Vagina (tissue), 2 donors: ENCODE results near the gene TBX4.

Experiments
- POLR2AphosphoS5 ChIP-seq, 2 donors: sonication (generic); formaldehyde crosslinking; IDR thresholded peaks; one replicate each; pipeline ENCODE4 v1.9.0; 2017; ENCODE audit warnings: antibody characterized with exemption in 2 of 2, mild to moderate bottlenecking in 2 of 2, low read depth in 1 of 2; ENCODE audit not compliant: insufficient read depth in 1 of 2
- TF ChIP-seq, protein P1 (sequence below), 3 experiments: fragments of 450-650 bp in 2 of 3; fragments of 200-600 bp in 1 of 3; sonication (generic) in 1 of 3; IDR thresholded peaks; one replicate each; pipeline ENCODE4 v1.5.1; 2017 to 2019; ENCODE audit warnings: antibody characterized with exemption in 3 of 3, mild to moderate bottlenecking in 2 of 3, moderate library complexity in 2 of 3

DNA sequence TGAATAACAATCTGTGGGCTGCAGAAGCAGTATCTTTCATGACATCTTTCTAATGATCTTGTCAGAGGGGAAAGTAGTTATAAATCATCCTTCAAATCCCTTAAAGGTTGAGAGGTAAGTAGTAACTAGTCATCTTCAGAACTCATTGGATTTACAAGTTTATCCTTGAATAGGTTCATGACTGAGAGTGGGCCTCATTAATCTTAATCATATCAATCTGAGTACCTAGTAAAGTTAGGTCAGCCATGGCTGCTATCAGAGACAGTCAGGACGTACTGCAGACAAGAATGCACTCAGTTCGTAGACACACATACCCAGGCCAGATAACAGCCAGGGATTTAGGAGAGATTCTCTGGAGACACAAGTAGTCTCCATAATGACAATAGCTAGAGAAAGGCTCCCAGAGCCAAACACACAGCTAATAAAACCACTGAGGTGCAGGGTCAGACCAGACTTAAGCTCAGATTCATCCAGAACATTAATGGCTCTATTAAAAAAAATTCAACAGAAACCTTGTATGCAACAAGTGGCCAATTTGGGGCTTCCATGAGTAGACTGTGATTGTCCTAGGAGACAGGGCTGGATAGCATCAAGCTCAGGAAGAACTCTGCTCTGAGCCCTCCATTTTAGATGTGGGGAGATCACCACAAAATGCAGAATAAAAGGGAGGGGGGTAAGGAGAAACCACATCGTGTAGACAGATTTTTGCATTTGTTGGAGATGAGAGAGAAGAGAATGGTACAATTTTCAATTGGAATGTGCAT lies 65.8 kb downstream of the TBX4 start:
- TF ChIP-seq, protein P1, sequence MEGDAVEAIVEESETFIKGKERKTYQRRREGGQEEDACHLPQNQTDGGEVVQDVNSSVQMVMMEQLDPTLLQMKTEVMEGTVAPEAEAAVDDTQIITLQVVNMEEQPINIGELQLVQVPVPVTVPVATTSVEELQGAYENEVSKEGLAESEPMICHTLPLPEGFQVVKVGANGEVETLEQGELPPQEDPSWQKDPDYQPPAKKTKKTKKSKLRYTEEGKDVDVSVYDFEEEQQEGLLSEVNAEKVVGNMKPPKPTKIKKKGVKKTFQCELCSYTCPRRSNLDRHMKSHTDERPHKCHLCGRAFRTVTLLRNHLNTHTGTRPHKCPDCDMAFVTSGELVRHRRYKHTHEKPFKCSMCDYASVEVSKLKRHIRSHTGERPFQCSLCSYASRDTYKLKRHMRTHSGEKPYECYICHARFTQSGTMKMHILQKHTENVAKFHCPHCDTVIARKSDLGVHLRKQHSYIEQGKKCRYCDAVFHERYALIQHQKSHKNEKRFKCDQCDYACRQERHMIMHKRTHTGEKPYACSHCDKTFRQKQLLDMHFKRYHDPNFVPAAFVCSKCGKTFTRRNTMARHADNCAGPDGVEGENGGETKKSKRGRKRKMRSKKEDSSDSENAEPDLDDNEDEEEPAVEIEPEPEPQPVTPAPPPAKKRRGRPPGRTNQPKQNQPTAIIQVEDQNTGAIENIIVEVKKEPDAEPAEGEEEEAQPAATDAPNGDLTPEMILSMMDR (IDR thresholded peaks at IDR 0.05) = no peak
- TF ChIP-seq POLR2AphosphoS5 (IDR thresholded peaks at IDR 0.05; ENCODE audit: insufficient read depth in 1 of 2, low read depth in 1 of 2) = no peak
